Ishikawa (cell line): ENCODE results near the gene TKT.

Source experiments
- CEBPB ChIP-seq: IDR thresholded peaks from 2 replicates; pipeline ENCODE4 v1.6.1; 2012
- CREB1 ChIP-seq: IDR thresholded peaks from 2 replicates; pipeline ENCODE4 v1.6.1; 2012; ENCODE audit warnings: low read depth
- FOXM1 ChIP-seq: IDR thresholded peaks from 2 replicates; pipeline ENCODE4 v1.6.1; 2012; ENCODE audit warnings: low read depth, borderline replicate concordance
- MAX ChIP-seq: IDR thresholded peaks from 2 replicates; pipeline ENCODE4 v1.6.1; 2012
- RAD21 ChIP-seq: IDR thresholded peaks from 2 replicates; pipeline ENCODE4 v1.6.1; 2012; ENCODE audit warnings: low read depth
- TAF1 ChIP-seq: IDR thresholded peaks from 2 replicates; pipeline ENCODE4 v1.6.1; 2012; ENCODE audit warnings: low read depth, mild to moderate bottlenecking
- TF ChIP-seq, protein P1 (sequence below): IDR thresholded peaks from 2 replicates; pipeline ENCODE4 v1.6.1; 2012; ENCODE audit warnings: low read depth, mild to moderate bottlenecking

- TF ChIP-seq TAF1 (no peak), RAD21 (no peak), CEBPB (no peak), MAX (peak; percentile 42; the same call in 1 of the 2 replicates), CREB1 (no peak), FOXM1 (no peak)
- TF ChIP-seq, protein P1, sequence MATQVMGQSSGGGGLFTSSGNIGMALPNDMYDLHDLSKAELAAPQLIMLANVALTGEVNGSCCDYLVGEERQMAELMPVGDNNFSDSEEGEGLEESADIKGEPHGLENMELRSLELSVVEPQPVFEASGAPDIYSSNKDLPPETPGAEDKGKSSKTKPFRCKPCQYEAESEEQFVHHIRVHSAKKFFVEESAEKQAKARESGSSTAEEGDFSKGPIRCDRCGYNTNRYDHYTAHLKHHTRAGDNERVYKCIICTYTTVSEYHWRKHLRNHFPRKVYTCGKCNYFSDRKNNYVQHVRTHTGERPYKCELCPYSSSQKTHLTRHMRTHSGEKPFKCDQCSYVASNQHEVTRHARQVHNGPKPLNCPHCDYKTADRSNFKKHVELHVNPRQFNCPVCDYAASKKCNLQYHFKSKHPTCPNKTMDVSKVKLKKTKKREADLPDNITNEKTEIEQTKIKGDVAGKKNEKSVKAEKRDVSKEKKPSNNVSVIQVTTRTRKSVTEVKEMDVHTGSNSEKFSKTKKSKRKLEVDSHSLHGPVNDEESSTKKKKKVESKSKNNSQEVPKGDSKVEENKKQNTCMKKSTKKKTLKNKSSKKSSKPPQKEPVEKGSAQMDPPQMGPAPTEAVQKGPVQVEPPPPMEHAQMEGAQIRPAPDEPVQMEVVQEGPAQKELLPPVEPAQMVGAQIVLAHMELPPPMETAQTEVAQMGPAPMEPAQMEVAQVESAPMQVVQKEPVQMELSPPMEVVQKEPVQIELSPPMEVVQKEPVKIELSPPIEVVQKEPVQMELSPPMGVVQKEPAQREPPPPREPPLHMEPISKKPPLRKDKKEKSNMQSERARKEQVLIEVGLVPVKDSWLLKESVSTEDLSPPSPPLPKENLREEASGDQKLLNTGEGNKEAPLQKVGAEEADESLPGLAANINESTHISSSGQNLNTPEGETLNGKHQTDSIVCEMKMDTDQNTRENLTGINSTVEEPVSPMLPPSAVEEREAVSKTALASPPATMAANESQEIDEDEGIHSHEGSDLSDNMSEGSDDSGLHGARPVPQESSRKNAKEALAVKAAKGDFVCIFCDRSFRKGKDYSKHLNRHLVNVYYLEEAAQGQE, result no peak
Measured at GRCh38 chr3:53194210-53195065, 61.4 kb downstream of the TKT start.
